Muscle of arm (tissue), 12 donors: ENCODE results near the gene CDH8. TPM values are rescaled to one million over a fixed set of nuclear protein-coding genes. Genes with fewer than 3 reads are reported as not detected.

Experiments used
- DNase-seq: peaks from one replicate; pipeline ENCODE4 v3.0.0-alpha.2; 2013
- polyA plus RNA-seq, 12 donors: library from polyadenylated mRNA; unstranded; fragments of 120-200 nt; gene quantifications; one replicate each; pipeline ENCODE4 v1.2.1, GENCODE V29; 2013; ENCODE audit not compliant: insufficient read length in 12 of 12

The CDH8 gene
- polyA plus RNA-seq, 12 donors: 1.0 to 3.3 (median 2.2) TPM; not detected in 2

DNA sequence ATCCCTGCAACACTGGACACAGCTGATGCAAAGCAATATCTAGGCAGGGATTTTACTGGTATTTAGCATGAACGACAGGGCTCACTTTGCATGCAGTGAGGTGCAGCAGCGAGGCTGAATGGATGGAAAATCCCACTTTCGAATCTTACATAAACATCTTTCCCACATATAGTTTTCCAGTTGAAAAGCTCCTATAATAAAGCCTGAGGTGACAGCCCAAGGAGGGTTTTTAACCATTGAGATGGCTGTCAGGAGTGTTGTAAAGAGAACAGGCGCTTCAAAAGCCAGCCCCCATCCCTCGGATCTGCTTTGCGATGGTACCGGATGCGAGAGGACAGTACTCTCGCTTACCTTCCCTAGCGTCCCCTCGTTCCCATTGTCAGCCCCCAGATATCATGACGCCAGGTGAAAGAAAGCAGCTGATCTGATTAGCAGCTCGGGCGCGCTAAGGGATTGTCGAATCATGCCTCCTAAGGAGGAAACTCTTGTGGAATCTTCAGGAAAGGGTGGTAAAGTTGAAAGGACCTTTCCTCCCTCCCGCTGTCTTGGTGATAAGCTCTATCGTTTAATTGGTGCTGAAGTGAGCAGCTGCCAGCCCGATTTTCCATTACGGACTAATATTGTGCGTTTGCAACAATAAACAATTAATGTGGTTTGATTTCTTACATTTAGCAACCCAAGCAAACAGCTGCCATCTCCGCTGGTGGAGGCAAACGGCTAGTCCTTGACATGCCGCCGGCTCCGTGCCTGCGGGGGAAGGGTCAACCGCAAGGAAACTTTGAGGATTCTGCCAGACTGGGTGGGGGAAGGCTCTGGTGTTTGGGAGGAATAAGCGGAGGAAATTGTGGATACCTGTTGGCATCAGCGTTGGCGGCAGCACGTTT is 1.8 kb downstream of the CDH8 start:
- no peak for DNase-seq

DNA sequence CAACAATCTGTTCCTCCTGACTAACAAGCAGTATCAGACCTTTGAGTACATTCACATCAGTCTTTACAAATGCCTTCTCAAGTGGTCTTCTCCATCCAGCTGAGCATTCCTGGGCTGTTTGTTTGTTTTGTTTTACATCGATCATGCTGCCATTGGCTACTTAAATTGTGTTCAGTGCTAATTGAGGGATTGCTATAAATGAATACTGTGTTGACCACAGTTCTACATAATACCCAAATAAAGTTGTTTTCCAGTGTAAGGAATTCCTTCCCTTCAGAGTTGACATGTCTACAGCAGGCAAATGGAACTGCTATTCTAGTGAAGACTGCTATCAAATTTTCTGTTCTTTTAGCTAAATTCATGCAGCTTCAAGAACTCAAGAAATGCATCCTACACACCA is 3.2 kb downstream of the CDH8 start:
- no peak for DNase-seq

DNA sequence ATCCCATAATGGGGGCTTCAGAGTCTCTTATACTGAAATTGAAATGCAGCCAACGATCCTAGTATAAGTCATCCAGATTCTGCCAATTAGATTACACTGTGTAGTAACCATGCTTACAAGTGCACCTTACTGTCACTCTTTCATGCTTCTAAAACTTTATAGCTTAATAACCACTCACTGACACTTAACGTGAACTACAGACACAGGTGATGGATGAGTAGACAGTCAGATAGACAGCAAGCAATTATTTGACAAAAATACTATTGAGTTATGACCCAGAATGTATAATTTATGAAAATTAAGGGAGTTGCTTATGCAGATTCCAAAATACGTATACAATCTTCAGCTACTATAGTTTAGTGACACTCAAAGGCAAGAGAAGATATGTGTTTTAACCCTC is 6.3 kb downstream of the CDH8 start:
- no peak for DNase-seq

DNA sequence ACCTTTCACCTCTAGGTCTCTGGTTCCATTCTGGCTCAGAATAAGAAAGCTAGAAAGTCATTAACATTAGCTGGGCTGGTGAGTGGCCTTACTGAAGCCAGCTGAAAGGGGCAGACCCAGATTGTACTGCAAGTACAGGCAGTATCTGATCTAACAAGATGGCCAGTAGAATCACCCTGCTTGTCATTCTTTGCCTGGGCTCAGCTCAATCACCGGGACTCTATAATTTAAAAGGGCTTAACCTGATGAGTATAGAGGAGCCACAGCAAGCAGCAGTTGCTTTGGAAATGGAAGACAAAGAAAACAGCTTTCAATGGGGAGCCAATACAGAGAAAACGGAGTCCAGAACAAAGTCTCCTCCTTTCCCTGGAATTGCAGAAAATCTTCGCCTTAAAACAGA is 13.6 kb downstream of the CDH8 start:
- no peak for DNase-seq

DNA sequence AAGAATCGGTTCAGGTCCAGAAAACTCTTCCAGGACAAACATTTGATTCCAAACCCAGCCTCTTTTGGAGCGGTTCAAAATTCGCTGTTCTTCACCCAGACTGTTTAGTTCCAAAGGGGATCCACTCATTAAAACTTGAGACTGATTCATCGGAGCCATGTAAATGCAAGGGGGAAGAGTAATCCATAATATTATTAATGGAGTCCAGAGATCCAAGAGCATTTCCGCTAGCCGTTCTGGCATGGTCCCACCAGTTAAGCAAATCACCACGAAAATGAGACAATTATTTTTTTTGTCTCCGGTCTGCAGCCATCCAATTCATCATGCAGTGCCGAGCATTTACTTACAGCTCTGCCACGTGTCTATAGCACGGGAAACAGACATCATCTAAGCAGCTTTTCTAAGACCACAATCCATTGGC is 15.1 kb downstream of the CDH8 start:
- peak; percentile 71 for DNase-seq

DNA sequence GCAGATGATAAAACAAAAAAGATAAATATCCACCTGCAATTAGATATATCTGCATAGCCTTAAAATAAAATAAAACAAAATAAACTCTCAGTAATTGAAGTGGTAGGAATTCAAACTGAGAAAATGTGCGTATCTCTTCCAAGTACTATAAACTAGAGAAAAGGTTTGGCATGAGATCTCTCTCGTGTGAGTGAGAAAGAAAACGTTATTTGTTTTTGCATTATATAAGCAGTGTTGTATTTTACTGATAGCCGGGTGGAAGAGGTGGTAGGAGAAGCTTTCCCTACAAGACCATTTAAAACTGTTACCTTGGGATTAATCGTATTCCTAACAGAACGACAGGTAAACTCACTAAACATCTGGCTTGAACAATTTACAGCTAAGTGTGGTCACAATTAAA is 15.6 kb downstream of the CDH8 start:
- no peak for DNase-seq

DNA sequence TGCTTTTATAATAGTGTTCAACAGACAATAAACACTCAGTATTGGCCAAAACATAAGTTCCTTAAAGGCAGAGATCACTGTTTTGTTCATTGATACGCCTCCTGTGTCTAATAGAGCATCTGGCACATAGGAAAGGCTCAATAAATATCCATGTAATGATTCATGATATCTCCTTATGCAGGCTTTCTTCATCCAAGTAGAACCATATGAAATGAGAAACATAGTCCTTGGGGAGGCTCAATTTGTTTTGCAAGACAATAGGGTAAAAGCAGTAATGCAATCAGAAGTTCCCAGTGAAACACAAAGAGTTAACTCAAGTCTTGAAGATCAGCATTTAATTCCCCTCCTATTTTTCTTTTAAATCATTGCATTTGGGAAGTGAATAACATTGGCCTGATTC is 16.4 kb downstream of the CDH8 start:
- DNase-seq: no peak

DNA sequence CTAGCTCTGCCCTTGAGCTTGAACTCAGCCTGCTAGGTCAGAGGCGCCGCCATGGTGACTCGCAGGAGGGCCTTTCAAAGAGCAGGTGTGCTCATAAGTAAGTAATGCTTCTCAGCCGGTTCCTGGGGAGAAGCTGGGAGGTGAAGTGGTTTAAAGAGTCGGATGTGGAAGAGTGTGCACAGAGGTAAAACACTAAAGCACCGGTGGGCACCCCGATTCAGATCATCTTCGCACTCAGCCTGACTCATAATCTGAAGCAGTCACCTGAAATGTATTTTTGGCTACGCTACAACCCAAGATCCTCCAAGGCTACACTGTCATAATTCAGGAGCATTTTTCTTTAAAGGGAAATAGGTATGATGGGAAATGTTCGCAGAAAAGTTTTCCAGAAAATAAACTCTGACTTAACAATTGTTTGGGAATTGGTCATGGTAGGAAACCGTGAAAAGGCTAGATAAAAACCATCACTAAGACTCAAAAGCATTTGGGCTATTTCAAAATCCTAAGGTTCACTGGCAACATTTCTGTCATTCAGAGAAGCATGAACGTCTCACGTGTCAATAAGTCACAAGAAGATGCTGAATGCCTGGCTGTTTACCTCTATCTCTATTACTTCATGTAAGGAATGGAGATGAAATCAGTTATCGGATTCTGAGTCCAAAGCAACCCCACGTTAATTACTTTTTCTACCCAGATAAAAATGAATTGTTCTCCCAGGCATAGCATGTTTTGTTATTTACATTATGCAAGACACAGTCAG is 17.8 kb downstream of the CDH8 start:
- no peak for DNase-seq

DNA sequence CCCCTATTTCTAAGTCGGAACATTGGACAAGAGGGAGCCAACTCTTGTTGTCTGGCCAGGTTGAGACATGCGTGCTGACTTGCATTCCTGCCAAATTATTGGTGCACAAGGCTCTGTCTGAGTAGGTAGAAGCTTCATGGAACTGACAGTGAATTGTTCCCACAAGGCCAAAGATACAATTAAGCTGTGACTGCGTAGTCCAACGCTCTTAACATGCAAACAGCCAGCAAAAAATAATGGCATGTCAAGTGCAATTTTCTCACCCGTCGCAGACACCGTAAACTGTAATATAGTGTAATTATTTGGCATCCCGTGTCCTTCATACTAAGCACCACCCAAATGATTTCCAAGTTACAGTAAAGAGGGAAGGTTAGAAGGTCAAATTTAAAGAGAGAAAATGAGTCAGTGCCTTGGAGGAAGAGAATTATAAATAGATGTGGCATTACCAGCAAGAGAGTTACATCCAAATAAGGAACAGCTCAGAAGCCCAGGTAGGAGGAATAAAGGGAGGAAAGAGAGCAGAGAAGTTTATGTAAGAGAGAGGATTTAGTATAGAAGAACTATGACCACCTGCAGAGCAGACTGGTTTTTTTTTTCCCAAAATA is 21.8 kb downstream of the CDH8 start:
- DNase-seq: no peak

DNA sequence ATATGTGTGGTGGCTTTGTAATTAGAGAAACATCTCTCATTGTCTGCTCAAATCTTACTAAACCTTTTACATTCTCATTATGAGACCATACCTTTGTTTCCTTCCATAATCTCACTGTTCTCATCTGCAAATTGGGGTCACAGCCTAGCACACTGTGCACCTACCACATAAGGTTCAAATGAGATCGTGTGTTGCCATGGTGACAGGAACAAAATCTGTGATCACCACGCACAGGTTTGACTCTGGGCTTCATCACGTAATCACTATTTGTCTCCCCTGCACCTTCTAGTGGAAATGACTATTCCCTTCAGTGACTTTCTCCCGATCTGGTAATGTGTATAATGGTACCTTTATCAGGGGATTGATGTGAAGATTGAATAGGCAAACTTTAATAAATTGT is 26.1 kb downstream of the CDH8 start:
- no peak for DNase-seq

DNA sequence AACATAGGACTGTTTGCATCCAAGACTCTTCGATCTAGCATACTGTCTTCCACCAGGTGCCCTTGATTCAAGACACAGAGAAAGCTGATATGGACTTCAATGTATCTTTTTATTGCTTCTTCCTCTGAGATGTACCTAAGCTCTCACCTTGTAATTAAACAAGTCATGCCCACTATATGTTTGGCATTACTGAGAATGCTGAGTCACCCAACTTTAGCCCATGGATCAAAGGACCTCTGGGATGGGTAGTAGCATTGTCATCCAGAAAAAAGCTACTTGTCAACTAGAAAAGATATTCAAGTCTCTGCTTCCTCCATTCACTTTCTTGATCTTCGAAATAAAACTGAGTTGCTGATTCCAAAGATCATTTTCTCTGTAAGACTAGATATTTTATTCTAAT is 37.8 kb downstream of the CDH8 start:
- no peak for DNase-seq

DNA sequence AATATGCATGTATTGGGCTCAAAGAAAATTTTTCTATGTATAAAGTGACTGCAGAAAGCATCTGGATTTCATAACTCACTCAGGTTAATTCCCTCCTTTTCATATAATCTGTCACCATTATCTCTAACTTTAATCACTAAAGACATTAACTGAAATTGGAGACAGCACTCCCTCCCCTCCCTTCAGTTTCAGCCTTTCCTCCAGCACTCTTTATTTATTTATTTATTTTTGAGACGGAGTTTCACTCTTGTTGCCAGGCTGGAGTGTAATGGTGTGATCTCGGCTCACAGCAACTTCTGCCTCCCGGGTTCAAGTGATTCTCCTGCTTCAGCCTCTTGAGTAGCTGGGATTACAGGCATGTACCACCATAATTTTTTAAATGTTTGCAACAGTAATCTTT is 43.1 kb downstream of the CDH8 start:
- DNase-seq: no peak

DNA sequence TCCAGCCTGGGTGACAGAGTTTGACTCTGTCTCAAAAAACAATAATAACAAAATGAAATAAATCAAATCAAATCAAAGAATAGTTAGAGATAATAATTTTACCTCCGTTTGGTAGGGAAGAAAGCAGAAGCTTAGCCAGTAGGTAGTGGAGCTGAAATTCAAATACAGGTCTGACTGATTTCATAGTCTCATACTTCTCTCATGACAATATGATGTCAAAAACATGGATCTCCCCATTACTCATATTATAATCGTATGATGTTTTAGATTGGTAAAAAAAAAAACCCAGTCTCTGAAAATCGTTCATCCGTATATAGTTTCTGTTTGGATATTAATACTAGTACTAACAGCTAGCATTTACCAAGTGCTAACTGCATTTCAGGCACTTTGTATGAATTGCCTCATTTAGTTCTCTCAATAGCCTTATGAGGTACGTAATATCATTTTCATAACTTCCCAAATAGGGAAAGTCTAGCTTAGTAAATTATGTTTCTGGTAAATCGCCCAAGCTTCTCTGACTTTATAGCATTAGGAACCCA is 48.7 kb downstream of the CDH8 start:
- DNase-seq: no peak

DNA sequence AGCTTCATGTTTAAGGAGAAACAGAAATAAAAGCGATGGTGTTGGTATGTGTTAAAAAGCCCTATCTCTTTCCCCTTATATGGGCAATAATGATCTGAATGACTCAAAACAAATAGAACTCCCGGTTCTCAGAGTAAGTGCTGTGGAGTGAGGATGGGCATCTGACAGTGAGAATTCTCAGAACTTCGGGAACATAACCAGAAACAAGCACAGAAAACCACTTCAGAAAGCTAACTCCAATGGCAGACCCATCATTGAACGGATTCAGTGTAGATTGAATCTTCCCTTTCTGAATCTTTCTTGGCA is 67.2 kb downstream of the CDH8 start:
- DNase-seq: no peak

DNA sequence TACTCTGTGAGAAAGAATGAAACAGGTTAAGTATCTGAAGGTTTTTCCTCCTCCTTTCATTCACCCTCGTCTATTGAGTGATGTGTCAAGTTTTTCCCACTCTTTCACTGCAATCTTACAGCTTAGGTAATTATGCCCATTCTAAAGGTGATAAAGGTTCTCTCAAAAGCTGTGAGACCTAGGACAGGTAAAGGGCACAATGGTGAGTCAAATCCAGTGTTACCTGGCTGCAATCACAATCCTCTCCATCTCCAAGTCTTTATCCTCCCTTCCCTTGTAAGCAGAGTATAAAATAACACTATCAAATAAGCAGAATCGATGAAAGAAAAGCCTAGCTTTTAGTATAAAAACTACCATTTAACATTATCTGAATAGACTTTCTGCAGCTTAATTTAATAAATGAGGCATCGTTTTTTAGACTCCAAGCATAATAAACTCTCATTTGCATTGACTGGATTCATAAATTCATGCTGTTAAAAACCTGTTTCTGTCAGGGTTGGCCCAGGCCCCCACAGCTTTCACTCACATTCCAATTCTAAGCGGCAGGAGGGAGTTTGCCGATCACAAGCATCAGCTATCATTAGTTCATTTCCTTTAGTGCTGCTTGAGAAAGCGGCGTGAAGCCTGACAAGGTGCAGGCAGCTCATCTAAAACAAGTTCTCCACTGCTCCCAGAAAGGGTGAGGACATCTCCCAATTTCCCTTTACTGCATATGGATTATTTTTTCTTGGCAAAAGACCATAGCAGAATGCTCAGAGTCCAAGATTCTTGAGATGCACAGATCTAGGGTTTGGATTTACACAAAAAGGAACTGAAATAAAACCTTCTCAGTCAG is 67.8 kb downstream of the CDH8 start:
- peak; percentile 6 for DNase-seq

DNA sequence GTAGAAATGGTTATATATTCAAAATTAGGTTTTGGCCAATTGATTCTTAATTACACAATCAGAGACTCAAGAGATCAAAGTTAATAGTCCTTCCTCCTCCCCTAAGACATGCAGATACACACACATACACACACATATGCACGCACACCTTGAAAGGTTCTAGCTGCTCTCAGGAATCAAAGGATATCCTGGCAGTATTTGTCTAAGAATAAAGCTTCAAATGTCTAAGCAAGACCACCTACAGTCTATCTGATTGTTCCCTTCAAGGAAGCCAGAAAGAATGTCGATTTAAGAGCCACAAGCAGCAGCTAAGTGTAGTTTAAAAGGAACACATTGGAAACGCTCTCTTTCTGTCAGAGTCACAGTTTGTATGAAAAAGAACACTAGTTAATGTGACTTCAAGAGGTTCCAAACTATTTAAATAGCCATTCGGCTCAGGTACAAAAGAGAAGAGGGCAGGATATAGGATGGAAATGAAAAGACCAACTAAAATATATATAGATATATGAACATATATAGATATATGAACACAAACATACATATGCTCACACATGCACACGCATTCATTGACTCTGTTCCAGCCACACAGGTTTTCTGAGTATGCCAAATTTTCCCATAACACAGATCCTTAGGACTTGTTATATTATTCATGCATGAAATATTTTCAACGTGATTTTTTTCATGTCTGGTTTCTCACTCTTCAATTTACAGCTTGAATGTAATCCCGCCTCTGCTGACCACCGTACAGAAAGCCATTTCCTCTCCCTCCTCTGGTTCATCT is 79.0 kb downstream of the CDH8 start:
- no peak for DNase-seq

DNA sequence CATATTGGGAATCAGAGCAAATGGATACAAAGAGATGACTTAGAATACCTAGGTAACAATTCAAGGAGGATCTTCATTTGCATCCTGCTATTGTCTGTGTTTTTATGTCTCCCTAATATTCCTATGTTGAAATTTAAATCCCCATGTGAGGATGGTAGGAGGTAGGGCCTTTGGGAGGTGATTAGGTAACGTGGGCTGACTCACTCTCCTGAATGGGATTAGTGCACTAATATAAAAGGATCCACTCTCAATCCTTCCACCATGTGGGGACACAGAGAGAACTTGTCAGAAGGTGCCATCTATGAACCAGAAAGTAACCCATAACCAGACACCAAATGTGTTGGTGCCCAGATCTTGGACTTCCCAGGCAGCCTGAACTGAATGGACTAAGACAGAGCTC is 83.4 kb downstream of the CDH8 start:
- DNase-seq: no peak

DNA sequence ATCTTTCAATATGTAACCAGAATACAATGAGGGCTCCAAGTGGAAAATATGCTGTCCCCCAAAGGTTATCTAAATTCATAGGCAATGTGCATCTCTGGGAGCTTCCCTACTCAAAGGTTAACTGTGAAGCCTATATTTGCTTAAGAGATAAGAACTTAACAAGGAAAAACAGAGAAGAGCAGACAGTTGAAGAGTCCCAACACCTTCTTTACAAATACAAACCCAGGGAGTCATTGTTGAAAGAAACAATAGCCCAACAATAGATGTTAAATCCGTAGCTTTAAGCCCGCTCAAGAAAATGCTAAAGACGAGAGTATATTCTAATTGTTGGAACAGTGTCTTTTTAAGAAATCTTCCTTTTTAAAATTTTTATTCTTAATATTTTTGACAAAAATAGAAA is 87.8 kb downstream of the CDH8 start:
- no peak for DNase-seq

DNA sequence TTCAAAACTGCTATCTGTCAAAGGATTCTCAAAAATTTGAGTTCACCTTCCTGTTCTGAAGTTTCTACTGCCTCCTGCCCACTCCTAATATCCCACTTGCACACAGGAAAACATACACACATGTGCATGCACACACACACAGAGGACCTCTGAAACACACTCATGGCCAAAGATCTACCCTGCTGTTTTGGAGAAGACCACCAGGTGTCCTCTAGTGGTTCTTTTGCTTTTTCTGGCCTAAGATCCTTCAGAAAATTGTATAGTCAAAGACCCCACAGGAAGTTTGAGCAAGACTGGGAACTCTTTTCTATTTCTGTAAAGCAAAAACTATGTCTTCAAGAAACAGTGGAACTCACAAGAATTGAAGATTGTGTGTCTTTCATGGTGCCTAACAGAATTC is 90.2 kb downstream of the CDH8 start:
- no peak for DNase-seq

DNA sequence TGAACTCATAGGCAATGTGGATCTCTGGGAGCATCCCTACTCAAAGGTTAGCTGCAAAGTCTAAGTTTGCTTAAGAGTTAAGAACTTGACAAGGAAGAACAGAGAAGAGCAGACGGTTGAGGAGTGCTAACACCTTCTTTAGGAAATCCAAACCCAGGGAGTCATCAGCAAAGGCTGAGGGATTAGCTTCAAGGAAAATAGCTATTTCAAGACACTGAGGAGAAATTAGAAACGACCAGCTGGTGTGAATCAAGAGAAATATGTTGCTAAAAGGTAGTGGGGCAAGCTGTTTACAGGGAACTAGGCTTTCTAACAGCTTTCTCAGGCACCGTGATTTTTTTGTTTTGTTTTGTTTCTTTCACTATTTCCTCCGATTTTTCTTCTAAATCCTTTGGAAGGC is 90.7 kb downstream of the CDH8 start:
- no peak for DNase-seq

DNA sequence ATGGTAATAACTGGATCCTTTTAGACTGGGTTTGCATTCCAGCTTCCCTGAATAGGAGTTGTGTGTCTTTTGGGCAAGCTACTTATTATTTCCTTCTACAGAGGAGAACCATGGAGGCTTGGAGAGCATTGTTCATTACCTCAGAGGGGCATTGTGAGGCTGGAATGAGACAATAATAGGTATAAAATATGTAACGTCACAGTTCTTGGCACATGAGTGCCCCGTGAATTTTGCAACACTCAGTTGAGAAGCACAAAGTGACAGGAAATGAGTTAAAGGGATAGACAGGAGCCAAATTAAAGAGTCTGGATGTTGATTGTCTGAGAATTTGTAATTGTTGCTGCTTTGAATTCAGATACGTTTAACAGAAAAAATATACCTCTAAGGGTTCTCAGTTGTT is 92.2 kb downstream of the CDH8 start:
- no peak for DNase-seq
